ENCODE results near the gene PAK6.

PAK6 gene

DNA sequence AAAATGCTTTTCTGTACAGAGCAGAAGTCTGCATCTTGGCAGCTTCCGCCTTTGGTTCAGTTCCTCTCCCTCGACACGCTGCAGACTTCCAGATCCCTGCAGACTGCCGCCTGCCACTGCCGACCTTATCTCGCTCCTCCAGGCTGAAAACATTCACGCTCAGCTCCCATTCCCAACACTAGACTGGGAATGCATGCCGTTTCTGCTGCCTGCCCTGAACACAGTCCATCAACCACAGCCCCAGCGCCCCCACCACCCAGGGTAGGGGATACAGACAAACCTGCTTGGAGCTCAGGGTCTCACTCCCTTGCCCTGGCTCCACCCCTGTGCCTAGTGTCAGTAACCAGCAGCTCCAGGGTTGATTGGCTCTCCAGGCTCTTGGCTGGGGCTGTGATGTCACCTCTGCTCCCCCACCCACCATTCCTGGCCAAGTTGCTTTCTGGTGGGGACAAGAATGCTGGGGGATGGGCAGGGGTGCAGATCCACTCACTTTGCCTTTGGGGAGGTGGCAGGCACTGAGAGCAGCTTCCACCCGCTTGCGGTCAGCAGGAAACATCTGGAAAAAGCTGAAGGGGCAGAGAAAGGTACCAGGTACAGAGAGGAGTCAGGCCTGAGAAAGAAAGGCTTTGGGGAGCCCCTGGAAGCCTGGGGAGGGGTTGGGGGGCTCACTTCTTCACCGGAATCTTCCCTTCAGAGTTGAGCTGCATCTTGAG lies 62.8 kb downstream of the PAK6 start:
- H3K9me3 ChIP-seq (replicated peaks; ENCODE audit: insufficient read depth, low read length) = no peaks in the 10 kb centered on the region
- H3K4me1 ChIP-seq (ENCODE audit: low read length) = no peaks in the 10 kb centered on the region
- no peak overlapping the region for H3K4me2 ChIP-seq (ENCODE audit: low read depth, low read length)
- H3K9ac ChIP-seq (ENCODE audit: low read length) = no peak overlapping the region
- no peak for DNase-seq
- no peaks in the 10 kb centered on the region for H3K79me2 ChIP-seq (ENCODE audit: low read length)
- H3F3A ChIP-seq (ENCODE audit: insufficient read depth, low read length) = no peaks in the 10 kb centered on the region
- no peak overlapping the region for H3K4me3 ChIP-seq (ENCODE audit: low read length)
- TF ChIP-seq EZH2phosphoT487 (IDR thresholded peaks at IDR 0.05; ENCODE audit: low read length) (no peak), CTCF (IDR thresholded peaks at IDR 0.05; ENCODE audit: low read length) (no peak), EZH2 (optimal IDR thresholded peaks at IDR 0.05; ENCODE audit: low read depth, low read length) (no peak)
- no peak overlapping the region for H3K27ac ChIP-seq (ENCODE audit: low read length)
- H3K9me2 ChIP-seq (replicated peaks; ENCODE audit: insufficient read depth, low read length) = no peaks in the 10 kb centered on the region
- H3K27me3 ChIP-seq (replicated peaks; ENCODE audit: insufficient read depth, low read length) = peaks cover 11% of the 10 kb centered on the region; the same call in 1 of the 2 replicates
- no peaks in the 10 kb centered on the region for H4K20me1 ChIP-seq (ENCODE audit: insufficient read depth, low read length)
- no peak overlapping the region for H2AFZ ChIP-seq (ENCODE audit: low read length)
- no peaks in the 10 kb centered on the region for H3K36me3 ChIP-seq (replicated peaks; ENCODE audit: insufficient read depth, low read length)

GRCh38 chr15:40302288-40302886 lies 63.5 kb downstream of the PAK6 start:
- no peaks in the 10 kb centered on the region for H3F3A ChIP-seq (ENCODE audit: insufficient read depth, low read length)
- H3K27me3 ChIP-seq (replicated peaks; ENCODE audit: insufficient read depth, low read length) = peaks cover 8% of the 10 kb centered on the region; the same call in 1 of the 2 replicates
- no peak for DNase-seq
- no peak overlapping the region for H2AFZ ChIP-seq (ENCODE audit: low read length)
- no peak overlapping the region for H3K9ac ChIP-seq (ENCODE audit: low read length)
- TF ChIP-seq EZH2 (optimal IDR thresholded peaks at IDR 0.05; ENCODE audit: low read depth, low read length) (no peak), EZH2phosphoT487 (IDR thresholded peaks at IDR 0.05; ENCODE audit: low read length) (no peak), CTCF (IDR thresholded peaks at IDR 0.05; ENCODE audit: low read length) (no peak)
- no peaks in the 10 kb centered on the region for H3K4me1 ChIP-seq (ENCODE audit: low read length)
- no peak overlapping the region for H3K4me3 ChIP-seq (ENCODE audit: low read length)
- H3K79me2 ChIP-seq (ENCODE audit: low read length) = no peaks in the 10 kb centered on the region
- H3K9me2 ChIP-seq (replicated peaks; ENCODE audit: insufficient read depth, low read length) = no peaks in the 10 kb centered on the region
- H3K4me2 ChIP-seq (ENCODE audit: low read depth, low read length) = no peak overlapping the region
- no peaks in the 10 kb centered on the region for H3K9me3 ChIP-seq (replicated peaks; ENCODE audit: insufficient read depth, low read length)
- no peaks in the 10 kb centered on the region for H3K36me3 ChIP-seq (replicated peaks; ENCODE audit: insufficient read depth, low read length)
- no peaks in the 10 kb centered on the region for H4K20me1 ChIP-seq (ENCODE audit: insufficient read depth, low read length)
- H3K27ac ChIP-seq (ENCODE audit: low read length) = no peak overlapping the region

DNA sequence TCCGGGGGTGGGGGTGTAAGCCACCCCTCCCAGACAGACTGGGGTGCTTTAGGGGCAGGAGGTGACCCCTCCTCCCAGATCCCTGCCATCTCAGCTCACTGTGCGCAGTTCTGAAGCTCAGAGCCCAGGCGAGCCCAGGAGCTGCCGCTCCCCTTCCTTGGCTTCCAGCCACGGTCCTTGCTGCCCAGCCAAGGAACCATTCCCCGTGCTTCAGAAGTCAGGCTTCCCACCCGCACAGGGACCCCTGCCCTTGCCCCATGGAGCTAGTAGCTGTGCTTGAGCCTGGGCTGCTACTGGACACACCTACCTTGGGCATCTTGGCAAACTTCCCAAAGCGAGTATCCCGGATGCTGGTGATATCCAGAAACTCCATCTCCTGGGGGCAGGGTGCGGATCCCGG lies 64.1 kb downstream of the PAK6 start:
- H3K4me1 ChIP-seq (ENCODE audit: low read length) = no peaks in the 10 kb centered on the region
- TF ChIP-seq CTCF (IDR thresholded peaks at IDR 0.05; ENCODE audit: low read length) = no peak
- no peak for TF ChIP-seq EZH2phosphoT487 (IDR thresholded peaks at IDR 0.05; ENCODE audit: low read length)
- no peak for TF ChIP-seq EZH2 (optimal IDR thresholded peaks at IDR 0.05; ENCODE audit: low read depth, low read length)

More for the DNA sequence above, 64.1 kb downstream of the PAK6 start:
- Histone ChIP-seq H3K36me3 (replicated peaks; ENCODE audit: insufficient read depth, low read length) (no peaks in the 10 kb centered on the region), H3K9me3 (replicated peaks; ENCODE audit: insufficient read depth, low read length) (no peaks in the 10 kb centered on the region), H3K4me2 (ENCODE audit: low read depth, low read length) (no peak overlapping the region), H3K4me3 (ENCODE audit: low read length) (no peak overlapping the region), H3K79me2 (ENCODE audit: low read length) (no peaks in the 10 kb centered on the region), H3K27ac (ENCODE audit: low read length) (no peak overlapping the region), H2AFZ (ENCODE audit: low read length) (no peak overlapping the region), H3K9ac (ENCODE audit: low read length) (no peak overlapping the region), H3K27me3 (replicated peaks; ENCODE audit: insufficient read depth, low read length) (peaks cover 8% of the 10 kb centered on the region; the same call in 1 of the 2 replicates), H3K9me2 (replicated peaks; ENCODE audit: insufficient read depth, low read length) (no peaks in the 10 kb centered on the region), H4K20me1 (ENCODE audit: insufficient read depth, low read length) (no peaks in the 10 kb centered on the region), H3F3A (ENCODE audit: insufficient read depth, low read length) (no peaks in the 10 kb centered on the region)
- DNase-seq = no peak
